Caco-2 (cell line): ENCODE results near the gene NFIA. TPM values are rescaled to one million over a fixed set of nuclear protein-coding genes. Genes with fewer than 3 reads are reported as not detected.

Source experiments
- BruUV-seq: library from RNA; stranded (reverse); fragments of 400-500 nt; replicated peaks from 2 replicates; lab custom pipeline; 2021; lab: Mats Ljungman, UMichigan
- CTCF ChIA-PET: fragments of 300-600 bp; sonication (Branson Sonifier 250); formaldehyde crosslinking; loops from one replicate; lab custom pipeline; 2022; ENCODE audit warnings: antibody characterized with exemption; lab: Charles Lee
- POLR2A ChIA-PET: fragments of 300-600 bp; sonication (Branson Sonifier 250); formaldehyde crosslinking; loops from one replicate; lab custom pipeline; 2022; ENCODE audit warnings: antibody characterized with exemption; lab: Charles Lee
- DNase-seq, 2 experiments: peaks; one replicate each; pipeline versions ENCODE4 v3.0.0 to v3.0.0-alpha.2; 2020 to 2022
- H3K27me3 ChIP-seq: replicated peaks from 2 replicates; pipeline ENCODE4 v1.6.0; 2011; ENCODE audit warnings: low read length; ENCODE audit not compliant: control insufficient read depth, insufficient read depth
- H3K36me3 ChIP-seq: 2 replicates; pipeline ENCODE4 v1.5.1; 2011; ENCODE audit warnings: low read length; ENCODE audit not compliant: control insufficient read depth, insufficient read depth
- H3K4me1 ChIP-seq: fragments of 250-450 bp; sonication (Bioruptor Pico); 2 replicates; pipeline ENCODE4 v1.5.1; 2020; ENCODE audit warnings: mild to moderate bottlenecking
- H3K4me3 ChIP-seq: 2 replicates; pipeline ENCODE4 v1.5.1; 2011; ENCODE audit warnings: low read depth, mild to moderate bottlenecking, control low read depth, low read length
- H3K9me3 ChIP-seq: fragments of 250-450 bp; sonication (Bioruptor Pico); 2 replicates; pipeline ENCODE4 v1.5.1; 2020; ENCODE audit warnings: mild to moderate bottlenecking, moderate library complexity
- H3K27ac Mint-ChIP-seq: one replicate; pipeline ENCODE4 v1.8.0; 2022; ENCODE audit warnings: mixed read lengths; ENCODE audit not compliant: unreplicated experiment
- H3K27me3 Mint-ChIP-seq: one replicate; pipeline ENCODE4 v1.8.0; 2022; ENCODE audit warnings: mixed read lengths; ENCODE audit not compliant: insufficient read depth, unreplicated experiment
- H3K36me3 Mint-ChIP-seq: one replicate; pipeline ENCODE4 v1.8.0; 2022; ENCODE audit warnings: mild to moderate bottlenecking, mixed read lengths; ENCODE audit not compliant: insufficient read depth, unreplicated experiment
- H3K4me1 Mint-ChIP-seq: one replicate; pipeline ENCODE4 v1.8.0; 2022; ENCODE audit warnings: low read depth, mixed read lengths; ENCODE audit not compliant: unreplicated experiment
- H3K4me3 Mint-ChIP-seq: one replicate; pipeline ENCODE4 v1.8.0; 2022; ENCODE audit warnings: mild to moderate bottlenecking, moderate library complexity, mixed read lengths; ENCODE audit not compliant: unreplicated experiment
- H3K9me3 Mint-ChIP-seq: one replicate; pipeline ENCODE4 v1.8.0; 2022; ENCODE audit warnings: mixed read lengths; ENCODE audit not compliant: unreplicated experiment
- CTCF ChIP-seq, 2 experiments: fragments of 200-600 bp in 1 of 2; IDR thresholded peaks; 1 replicate in 1 of 2; 2 replicates in 1 of 2; pipeline versions ENCODE4 v1.5.1 to v1.8.0; 2011 to 2022; ENCODE audit warnings: antibody characterized with exemption in 1 of 2, control low read depth in 1 of 2, inconsistent platforms in 1 of 2, low read depth in 1 of 2, low read length in 1 of 2, mild to moderate bottlenecking in 1 of 2, moderate library complexity in 1 of 2; ENCODE audit not compliant: insufficient read depth in 1 of 2, severe bottlenecking in 1 of 2, unreplicated experiment in 1 of 2
- intact Hi-C: fragments of 100-400 bp; cut with micrococcal nuclease; formaldehyde crosslinking; loops from one replicate; pipeline ENCODE4 v1.10.0; 2022; ENCODE audit not compliant: unreplicated experiment
- total RNA-seq: library from RNA; stranded (reverse); gene quantifications from 2 replicates; pipeline ENCODE4 v1.2.3, GENCODE V29; 2022

NFIA gene
- total RNA-seq, 1 experiment from 2014 or later, result 1.4 TPM

GRCh38 chr1:61225478-61225877, 143.1 kb downstream of the NFIA start:
- no peak overlapping the region for H3K27ac Mint-ChIP-seq
- H3K36me3 Mint-ChIP-seq, result no peaks in the 10 kb centered on the region
- H3K4me1 ChIP-seq, result no peaks in the 10 kb centered on the region
- no peak for DNase-seq
- H3K9me3 Mint-ChIP-seq, result no peaks in the 10 kb centered on the region
- POLR2A ChIA-PET, result no interaction called here
- H3K4me1 Mint-ChIP-seq, result peaks cover 4% of the 10 kb centered on the region
- H3K27me3 ChIP-seq, result no peaks in the 10 kb centered on the region
- no peak overlapping the region for H3K4me3 Mint-ChIP-seq
- CTCF ChIA-PET, result no interaction called here
- H3K36me3 ChIP-seq, result no peaks in the 10 kb centered on the region
- BruUV-seq, result no TSS peak
- no peaks in the 10 kb centered on the region for H3K9me3 ChIP-seq
- TF ChIP-seq CTCF (IDR thresholded peaks at IDR 0.05; ENCODE audit: insufficient read depth in 1 of 2, low read depth in 1 of 2, low read length in 1 of 2, severe bottlenecking in 1 of 2, unreplicated experiment in 1 of 2), result no peak
- H3K4me3 ChIP-seq, result no peak overlapping the region
- intact Hi-C loops, result no loop called here
- no peaks in the 10 kb centered on the region for H3K27me3 Mint-ChIP-seq

GRCh38 chr1:61226791-61227567, 144.6 kb downstream of the NFIA start:
- Mint-ChIP-seq H3K4me1 (peaks cover 8% of the 10 kb centered on the region), H3K27me3 (no peaks in the 10 kb centered on the region), H3K27ac (no peak overlapping the region), H3K4me3 (no peak overlapping the region), H3K36me3 (no peaks in the 10 kb centered on the region), H3K9me3 (no peaks in the 10 kb centered on the region)
- no peak for DNase-seq
- no peak for TF ChIP-seq CTCF (IDR thresholded peaks at IDR 0.05; ENCODE audit: insufficient read depth in 1 of 2, low read depth in 1 of 2, low read length in 1 of 2, severe bottlenecking in 1 of 2, unreplicated experiment in 1 of 2)
- Histone ChIP-seq H3K9me3 (no peaks in the 10 kb centered on the region), H3K27me3 (no peaks in the 10 kb centered on the region), H3K4me3 (no peak overlapping the region), H3K4me1 (no peaks in the 10 kb centered on the region), H3K36me3 (no peaks in the 10 kb centered on the region)
- CTCF ChIA-PET, result no interaction called here
- POLR2A ChIA-PET, result no interaction called here
- intact Hi-C loops, result no loop called here
- no TSS peak for BruUV-seq

DNA sequence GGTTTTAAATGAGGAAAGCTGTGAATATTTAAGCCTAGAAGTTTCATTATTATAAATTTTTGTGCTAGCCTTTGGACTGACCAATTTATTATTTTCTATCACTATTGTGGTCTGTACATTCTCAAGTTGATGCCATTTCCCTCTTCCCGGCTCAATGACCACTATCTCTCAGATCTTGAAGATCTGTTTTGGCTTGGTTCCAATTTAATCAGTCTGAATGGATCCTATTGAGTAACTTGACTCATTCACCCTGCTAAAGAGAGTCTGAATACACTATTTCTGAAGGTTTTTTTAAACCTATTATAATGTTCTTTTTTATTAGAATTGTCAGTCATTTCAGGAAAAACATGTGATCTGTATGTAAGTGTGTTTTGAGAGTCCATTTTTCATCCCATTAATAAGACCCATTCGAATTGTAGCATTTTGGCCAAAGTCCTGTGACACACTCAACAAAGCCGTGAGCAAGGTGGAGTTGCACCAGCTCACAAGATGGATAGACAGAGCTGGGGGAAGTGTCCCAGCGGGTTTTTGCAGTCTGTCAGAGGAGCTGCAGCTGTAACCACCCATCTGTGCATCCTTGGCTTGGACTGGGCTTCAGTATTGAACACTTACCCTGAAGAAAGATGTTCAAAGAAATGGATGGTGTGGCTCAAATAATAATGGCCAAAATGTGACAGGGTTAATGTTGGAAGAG, 145.6 kb downstream of the NFIA start:
- POLR2A ChIA-PET, result no interaction called here
- no peak overlapping the region for H3K27ac Mint-ChIP-seq

More for the DNA sequence above, 145.6 kb downstream of the NFIA start:
- TF ChIP-seq CTCF (IDR thresholded peaks at IDR 0.05; ENCODE audit: insufficient read depth in 1 of 2, low read depth in 1 of 2, low read length in 1 of 2, severe bottlenecking in 1 of 2, unreplicated experiment in 1 of 2), result no peak
- intact Hi-C loops, result no loop called here
- Histone ChIP-seq H3K27me3 (no peaks in the 10 kb centered on the region), H3K4me1 (no peaks in the 10 kb centered on the region), H3K4me3 (no peak overlapping the region), H3K9me3 (no peaks in the 10 kb centered on the region), H3K36me3 (no peaks in the 10 kb centered on the region)
- no peak overlapping the region for H3K4me3 Mint-ChIP-seq
- H3K36me3 Mint-ChIP-seq, result no peaks in the 10 kb centered on the region
- BruUV-seq, result no TSS peak
- H3K9me3 Mint-ChIP-seq, result no peaks in the 10 kb centered on the region
- CTCF ChIA-PET, result no interaction called here
- no peaks in the 10 kb centered on the region for H3K27me3 Mint-ChIP-seq
- H3K4me1 Mint-ChIP-seq, result peaks cover 8% of the 10 kb centered on the region
- no peak for DNase-seq
